Activated CD4-positive, alpha-beta T cell treated with anti-CD3 and anti-CD28 coated beads, Interleukin-2, Interleukin-4, amounts not matched to agents 100 ng/mL and 50 ng/mL, durations not matched to agents 16 hours and 8 hours (primary cell): ENCODE results near the gene CLDN12.
"Not testable (repeated sequence)": the region's sequence is repeated elsewhere in the genome, so short reads cannot be mapped to it uniquely, and the experiment has no call there.

ENCODE experiments used
- DNase-seq: peaks from one replicate; pipeline ENCODE4 v3.0.0-alpha.2; 2020; ENCODE audit warnings: low spot score

CLDN12 gene

GRCh38 chr7:90433221-90433620, 30.0 kb downstream of the CLDN12 start:
- DNase-seq: no peak

DNA sequence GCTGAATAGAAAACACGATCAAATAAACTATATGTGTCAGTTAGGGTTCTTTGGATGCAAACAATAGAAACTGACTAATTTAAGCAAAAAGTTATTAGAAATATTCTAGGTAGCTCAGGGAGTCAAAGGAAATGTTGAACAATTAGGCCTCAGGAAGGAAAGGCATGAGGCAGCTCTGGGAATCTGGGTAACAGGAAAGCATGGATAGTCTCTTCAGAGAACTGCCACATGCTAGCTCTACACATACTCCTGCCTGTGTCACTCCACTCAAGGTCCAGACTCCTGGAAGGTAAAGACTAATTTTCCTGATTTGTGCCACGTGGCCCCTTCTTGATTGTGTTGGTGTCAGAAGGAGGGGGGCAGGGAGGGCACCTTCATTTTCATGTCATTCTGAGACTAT, 42.4 kb downstream of the CLDN12 start:
- no peak for DNase-seq

DNA sequence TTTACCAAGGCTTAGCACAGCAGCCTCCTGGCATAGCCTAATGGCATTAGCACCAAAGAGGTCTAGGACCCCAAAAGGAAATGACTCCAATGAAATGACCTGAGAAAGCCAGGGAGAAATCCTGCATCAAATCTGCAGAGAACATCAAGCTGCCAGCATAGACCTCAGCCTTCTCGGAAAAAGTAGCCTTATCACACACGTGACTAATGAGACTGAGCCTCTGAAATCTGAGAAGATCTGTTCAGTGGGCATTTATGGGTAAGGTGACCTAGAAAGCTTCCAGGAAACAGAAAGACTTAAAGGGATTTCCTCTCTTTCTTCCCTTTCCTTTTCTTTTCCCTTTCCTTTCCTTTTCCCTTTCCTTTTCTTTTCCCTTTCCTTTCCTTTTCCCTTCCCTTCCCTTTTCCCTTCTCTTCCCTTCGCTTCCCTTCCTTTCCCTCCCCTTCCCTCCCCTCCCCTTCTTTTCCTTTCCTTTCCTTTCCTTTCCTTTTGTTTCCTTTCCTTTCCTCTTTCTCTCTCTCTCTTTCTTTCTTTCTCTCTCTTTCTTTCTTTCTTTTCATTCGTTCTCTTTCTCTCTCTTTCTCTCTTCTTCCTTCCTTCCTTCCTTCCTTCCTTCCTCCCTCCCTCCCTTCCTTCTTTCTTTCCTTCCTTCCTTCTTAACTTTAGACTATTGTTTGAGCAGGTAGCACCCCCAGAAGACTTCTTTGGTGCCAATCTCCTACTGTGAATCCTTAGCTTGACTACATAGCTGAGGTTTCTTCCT, 43.1 kb downstream of the CLDN12 start:
- DNase-seq: no peak

- DNase-seq: no peak
Observed at GRCh38 chr7:90453259-90453891, 50.1 kb downstream of the CLDN12 start.

- DNase-seq: no peak
Observed at GRCh38 chr7:90453931-90454330, 50.7 kb downstream of the CLDN12 start.

- DNase-seq: peak; percentile 44
Observed at GRCh38 chr7:90455163-90456030, 52.1 kb downstream of the CLDN12 start.

DNA sequence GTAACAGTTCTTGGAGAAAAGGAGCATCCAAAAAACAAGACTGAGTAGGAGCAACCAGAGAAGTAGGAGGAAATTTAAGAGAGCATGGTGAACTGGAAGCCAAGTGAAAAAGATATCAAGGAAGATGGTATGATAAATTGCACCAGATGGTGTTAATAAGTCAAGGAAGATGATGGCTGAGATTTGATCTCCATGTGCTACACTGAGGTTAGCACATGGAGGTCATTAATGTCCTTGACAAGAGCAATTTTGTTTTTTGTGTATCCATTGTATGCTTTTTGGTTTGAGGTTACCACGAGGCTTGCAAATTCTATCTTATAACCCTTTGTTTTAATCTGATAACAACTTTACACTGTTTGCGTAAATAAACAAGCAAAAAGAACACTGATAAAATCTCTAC, 54.8 kb downstream of the CLDN12 start:
- no peak for DNase-seq

DNA sequence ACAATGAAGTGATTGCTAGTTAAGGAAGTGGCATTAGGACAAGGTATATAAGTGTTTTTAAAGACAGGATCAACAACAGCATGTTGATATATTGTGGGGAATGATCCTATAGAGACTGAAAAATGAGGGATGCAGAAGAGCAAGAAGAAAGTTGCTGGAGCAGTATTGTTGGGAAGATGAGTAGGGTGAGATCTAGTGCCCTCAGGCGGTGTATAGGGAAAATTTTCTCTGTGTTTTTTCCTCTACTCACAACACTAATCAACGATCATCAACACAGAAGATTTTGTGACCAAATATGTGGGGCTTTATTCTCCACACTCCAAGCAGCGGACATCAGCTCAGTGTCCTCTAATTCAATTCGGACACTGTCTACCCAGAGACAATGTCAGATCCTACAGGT, 56.6 kb downstream of the CLDN12 start:
- no peak for DNase-seq

- no peak for DNase-seq
Observed at GRCh38 chr7:90461219-90461618, 58.0 kb downstream of the CLDN12 start.

GRCh38 chr7:90463151-90463628, 59.9 kb downstream of the CLDN12 start:
- not testable (repeated sequence) for DNase-seq
